ENCODE results near the gene OLFML3.

- TF ChIP-seq EZH2phosphoT487 (conservative IDR thresholded peaks at IDR 0.05; ENCODE audit: low read length) (no peak), CTCF (IDR thresholded peaks at IDR 0.05; ENCODE audit: insufficient read depth, low read length, poor library complexity, severe bottlenecking) (no peak)
Measured at GRCh38 chr1:113946112-113946511, 33.2 kb upstream of the OLFML3 start.
